SK-N-SH treated with all-trans-retinoic acid at 6 μM for 48 hours (cell line): ENCODE data around the gene NEUROG1.

Source experiments
- ATAC-seq: fragments of 200-7000 bp; cut with Tn5 transposase; 3 replicates; pipeline ENCODE4 v1.9.1; 2020; ENCODE audit warnings: mild to moderate bottlenecking, moderate library complexity
- ARNTL ChIP-seq: fragments of 450-650 bp; formaldehyde crosslinking; IDR thresholded peaks from 2 replicates; pipeline ENCODE4 v1.5.0; 2020; ENCODE audit warnings: low read depth, mild to moderate bottlenecking, moderate library complexity, borderline replicate concordance
- BACH2 ChIP-seq: fragments of 250-450 bp; sonication (Bioruptor Pico); IDR thresholded peaks from 2 replicates; pipeline ENCODE4 v1.9.0; 2021; ENCODE audit warnings: mild to moderate bottlenecking, borderline replicate concordance
- CSDC2 ChIP-seq: fragments of 250-450 bp; sonication (Bioruptor Pico); IDR thresholded peaks from 2 replicates; pipeline ENCODE4 v1.5.0; 2020; ENCODE audit warnings: mild to moderate bottlenecking, moderate library complexity
- ESRRG ChIP-seq: fragments of 250-450 bp; sonication (Bioruptor Pico); IDR thresholded peaks from 2 replicates; pipeline ENCODE4 v1.6.1; 2021; ENCODE audit warnings: mild to moderate bottlenecking
- GLIS3 ChIP-seq: fragments of 250-450 bp; sonication (Bioruptor Pico); IDR thresholded peaks from 2 replicates; pipeline ENCODE4 v1.5.0; 2020; ENCODE audit warnings: mild to moderate bottlenecking, moderate library complexity
- OSR1 ChIP-seq: fragments of 250-450 bp; sonication (Bioruptor Pico); IDR thresholded peaks from 2 replicates; pipeline ENCODE4 v1.8.0; 2022; ENCODE audit warnings: moderate library complexity, mild to moderate bottlenecking, inconsistent platforms
- RARB ChIP-seq: fragments of 250-450 bp; sonication (Bioruptor Pico); IDR thresholded peaks from 2 replicates; pipeline ENCODE4 v1.8.0; 2021; ENCODE audit warnings: mild to moderate bottlenecking, moderate library complexity
- SNAI2 ChIP-seq: fragments of 250-450 bp; sonication (Bioruptor Pico); IDR thresholded peaks from 2 replicates; pipeline ENCODE4 v1.5.0; 2020; ENCODE audit warnings: mild to moderate bottlenecking, moderate library complexity
- TCF4 ChIP-seq: fragments of 250-450 bp; sonication (Bioruptor Pico); IDR thresholded peaks from 2 replicates; pipeline ENCODE4 v1.8.0; 2021; ENCODE audit warnings: mild to moderate bottlenecking, moderate library complexity, borderline replicate concordance
- TOX ChIP-seq: fragments of 250-450 bp; sonication (Bioruptor Pico); IDR thresholded peaks from 2 replicates; pipeline ENCODE4 v1.8.0; 2021; ENCODE audit warnings: mild to moderate bottlenecking, moderate library complexity, borderline replicate concordance
- ZC3H10 ChIP-seq: fragments of 250-450 bp; sonication (Bioruptor Pico); IDR thresholded peaks from 2 replicates; pipeline ENCODE4 v1.5.1; 2021; ENCODE audit warnings: mild to moderate bottlenecking, moderate library complexity
- ZFP3 ChIP-seq: fragments of 250-450 bp; sonication (Bioruptor Pico); IDR thresholded peaks from 2 replicates; pipeline ENCODE4 v1.5.0; 2020; ENCODE audit warnings: mild to moderate bottlenecking, moderate library complexity
- ZFP30 ChIP-seq: fragments of 450-650 bp; formaldehyde crosslinking; IDR thresholded peaks from 2 replicates; pipeline ENCODE4 v1.5.0; 2022; ENCODE audit warnings: mild to moderate bottlenecking, moderate library complexity
- ZNF565 ChIP-seq: fragments of 450-650 bp; formaldehyde crosslinking; conservative IDR thresholded peaks from 2 replicates; pipeline ENCODE4 v1.5.0; 2020; ENCODE audit warnings: low read depth, mild to moderate bottlenecking, moderate library complexity
- ZNF70 ChIP-seq: fragments of 450-650 bp; formaldehyde crosslinking; IDR thresholded peaks from 2 replicates; pipeline ENCODE4 v1.5.0; 2020; ENCODE audit warnings: mild to moderate bottlenecking, moderate library complexity
- ZNF8 ChIP-seq: fragments of 450-650 bp; formaldehyde crosslinking; IDR thresholded peaks from 2 replicates; pipeline ENCODE4 v1.5.0; 2020; ENCODE audit warnings: mild to moderate bottlenecking, moderate library complexity
- TF ChIP-seq, protein P1 (sequence below): fragments of 250-450 bp; sonication (Bioruptor Pico); IDR thresholded peaks from 2 replicates; pipeline ENCODE4 v1.5.0; 2020; ENCODE audit warnings: mild to moderate bottlenecking, moderate library complexity
- TF ChIP-seq, protein P2 (sequence below): fragments of 250-450 bp; sonication (Bioruptor Pico); IDR thresholded peaks from 2 replicates; pipeline ENCODE4 v1.5.1; 2021; ENCODE audit warnings: mild to moderate bottlenecking, moderate library complexity
- TF ChIP-seq, protein P3 (sequence below): fragments of 250-450 bp; sonication (Bioruptor Pico); IDR thresholded peaks from 2 replicates; pipeline ENCODE4 v1.8.0; 2020; ENCODE audit warnings: mild to moderate bottlenecking, moderate library complexity, borderline replicate concordance
- TF ChIP-seq, protein P4 (sequence below): fragments of 250-450 bp; sonication (Bioruptor Pico); IDR thresholded peaks from 2 replicates; pipeline ENCODE4 v1.5.1; 2020; ENCODE audit warnings: low read depth, mild to moderate bottlenecking, moderate library complexity

Gene NEUROG1

DNA sequence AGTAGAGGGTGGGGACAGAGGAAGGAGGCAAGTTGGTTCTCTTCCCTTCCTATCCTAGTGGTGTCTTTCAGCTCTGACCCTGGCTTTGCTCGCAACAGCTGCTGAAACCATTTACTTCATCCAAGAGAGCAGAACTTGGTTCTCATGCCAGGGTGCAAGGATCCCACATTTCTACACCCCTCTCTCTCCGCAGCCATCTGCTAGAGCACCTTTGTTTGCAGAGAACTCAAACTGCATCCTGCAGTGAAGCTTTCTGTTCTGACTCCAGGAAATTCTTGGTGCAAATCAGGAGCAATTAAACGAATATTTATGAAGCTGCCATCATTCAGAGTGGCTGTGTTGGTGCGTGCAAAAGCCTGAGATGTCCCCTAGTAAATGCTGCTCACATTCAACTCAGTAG is 31.9 kb downstream of the NEUROG1 start:
- ATAC-seq = no peak
- no peak for TF ChIP-seq SNAI2 (CRISPR knock-in tag)
- TF ChIP-seq, protein P1, sequence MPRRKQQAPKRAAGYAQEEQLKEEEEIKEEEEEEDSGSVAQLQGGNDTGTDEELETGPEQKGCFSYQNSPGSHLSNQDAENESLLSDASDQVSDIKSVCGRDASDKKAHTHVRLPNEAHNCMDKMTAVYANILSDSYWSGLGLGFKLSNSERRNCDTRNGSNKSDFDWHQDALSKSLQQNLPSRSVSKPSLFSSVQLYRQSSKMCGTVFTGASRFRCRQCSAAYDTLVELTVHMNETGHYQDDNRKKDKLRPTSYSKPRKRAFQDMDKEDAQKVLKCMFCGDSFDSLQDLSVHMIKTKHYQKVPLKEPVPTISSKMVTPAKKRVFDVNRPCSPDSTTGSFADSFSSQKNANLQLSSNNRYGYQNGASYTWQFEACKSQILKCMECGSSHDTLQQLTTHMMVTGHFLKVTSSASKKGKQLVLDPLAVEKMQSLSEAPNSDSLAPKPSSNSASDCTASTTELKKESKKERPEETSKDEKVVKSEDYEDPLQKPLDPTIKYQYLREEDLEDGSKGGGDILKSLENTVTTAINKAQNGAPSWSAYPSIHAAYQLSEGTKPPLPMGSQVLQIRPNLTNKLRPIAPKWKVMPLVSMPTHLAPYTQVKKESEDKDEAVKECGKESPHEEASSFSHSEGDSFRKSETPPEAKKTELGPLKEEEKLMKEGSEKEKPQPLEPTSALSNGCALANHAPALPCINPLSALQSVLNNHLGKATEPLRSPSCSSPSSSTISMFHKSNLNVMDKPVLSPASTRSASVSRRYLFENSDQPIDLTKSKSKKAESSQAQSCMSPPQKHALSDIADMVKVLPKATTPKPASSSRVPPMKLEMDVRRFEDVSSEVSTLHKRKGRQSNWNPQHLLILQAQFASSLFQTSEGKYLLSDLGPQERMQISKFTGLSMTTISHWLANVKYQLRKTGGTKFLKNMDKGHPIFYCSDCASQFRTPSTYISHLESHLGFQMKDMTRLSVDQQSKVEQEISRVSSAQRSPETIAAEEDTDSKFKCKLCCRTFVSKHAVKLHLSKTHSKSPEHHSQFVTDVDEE (CRISPR knock-in tag) = no peak
- TF ChIP-seq OSR1 = no peak
- TF ChIP-seq, all 23 proteins: peak for 0

DNA sequence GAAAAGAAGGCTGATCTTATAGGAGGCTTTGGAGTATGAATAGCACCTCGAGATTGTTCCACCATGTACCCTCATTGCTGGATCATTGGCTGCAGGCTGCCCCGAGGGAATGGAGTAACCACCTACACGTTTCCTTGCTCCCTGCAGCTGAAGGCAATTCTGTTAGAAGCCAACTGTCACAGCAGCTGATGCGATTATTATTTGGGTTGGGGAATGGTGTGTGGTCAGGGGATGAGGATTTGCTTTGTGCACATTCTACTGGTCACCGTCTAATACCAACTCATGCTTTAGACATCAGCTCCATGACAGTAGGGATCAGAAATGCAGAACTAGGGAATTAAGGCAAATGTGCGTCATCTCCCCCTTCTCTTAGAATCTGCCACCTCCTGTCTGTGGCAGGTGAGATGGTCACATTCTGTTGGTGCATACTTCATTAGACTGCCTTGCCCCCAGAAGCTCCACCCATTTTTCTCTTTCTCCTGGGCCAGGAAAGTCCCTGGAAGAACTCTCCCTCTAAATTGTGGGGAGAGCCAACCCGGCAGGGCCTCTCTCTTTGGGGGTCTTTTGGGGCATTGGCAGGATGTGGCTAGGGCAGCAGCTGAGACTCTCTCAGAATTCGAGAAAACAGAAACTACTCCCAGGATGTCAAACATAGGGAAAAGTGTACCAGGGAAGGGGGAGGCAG is 32.8 kb downstream of the NEUROG1 start:
- TF ChIP-seq CSDC2 (CRISPR knock-in tag) (no peak), ZNF70 (no peak), ZNF565 (CRISPR knock-in tag) (no peak), ZC3H10 (CRISPR knock-in tag) (no peak), BACH2 (CRISPR knock-in tag) (no peak), ESRRG (no peak), TCF4 (CRISPR knock-in tag) (no peak), SNAI2 (CRISPR knock-in tag) (no peak), ZFP3 (CRISPR knock-in tag) (no peak), GLIS3 (CRISPR knock-in tag) (no peak)
- TF ChIP-seq, protein P1 (CRISPR knock-in tag) = no peak
- TF ChIP-seq, protein P2, sequence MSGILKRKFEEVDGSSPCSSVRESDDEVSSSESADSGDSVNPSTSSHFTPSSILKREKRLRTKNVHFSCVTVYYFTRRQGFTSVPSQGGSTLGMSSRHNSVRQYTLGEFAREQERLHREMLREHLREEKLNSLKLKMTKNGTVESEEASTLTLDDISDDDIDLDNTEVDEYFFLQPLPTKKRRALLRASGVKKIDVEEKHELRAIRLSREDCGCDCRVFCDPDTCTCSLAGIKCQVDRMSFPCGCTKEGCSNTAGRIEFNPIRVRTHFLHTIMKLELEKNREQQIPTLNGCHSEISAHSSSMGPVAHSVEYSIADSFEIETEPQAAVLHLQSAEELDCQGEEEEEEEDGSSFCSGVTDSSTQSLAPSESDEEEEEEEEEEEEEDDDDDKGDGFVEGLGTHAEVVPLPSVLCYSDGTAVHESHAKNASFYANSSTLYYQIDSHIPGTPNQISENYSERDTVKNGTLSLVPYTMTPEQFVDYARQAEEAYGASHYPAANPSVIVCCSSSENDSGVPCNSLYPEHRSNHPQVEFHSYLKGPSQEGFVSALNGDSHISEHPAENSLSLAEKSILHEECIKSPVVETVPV = no peak
- TF ChIP-seq, protein P3, sequence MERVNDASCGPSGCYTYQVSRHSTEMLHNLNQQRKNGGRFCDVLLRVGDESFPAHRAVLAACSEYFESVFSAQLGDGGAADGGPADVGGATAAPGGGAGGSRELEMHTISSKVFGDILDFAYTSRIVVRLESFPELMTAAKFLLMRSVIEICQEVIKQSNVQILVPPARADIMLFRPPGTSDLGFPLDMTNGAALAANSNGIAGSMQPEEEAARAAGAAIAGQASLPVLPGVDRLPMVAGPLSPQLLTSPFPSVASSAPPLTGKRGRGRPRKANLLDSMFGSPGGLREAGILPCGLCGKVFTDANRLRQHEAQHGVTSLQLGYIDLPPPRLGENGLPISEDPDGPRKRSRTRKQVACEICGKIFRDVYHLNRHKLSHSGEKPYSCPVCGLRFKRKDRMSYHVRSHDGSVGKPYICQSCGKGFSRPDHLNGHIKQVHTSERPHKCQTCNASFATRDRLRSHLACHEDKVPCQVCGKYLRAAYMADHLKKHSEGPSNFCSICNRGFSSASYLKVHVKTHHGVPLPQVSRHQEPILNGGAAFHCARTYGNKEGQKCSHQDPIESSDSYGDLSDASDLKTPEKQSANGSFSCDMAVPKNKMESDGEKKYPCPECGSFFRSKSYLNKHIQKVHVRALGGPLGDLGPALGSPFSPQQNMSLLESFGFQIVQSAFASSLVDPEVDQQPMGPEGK (CRISPR knock-in tag) = no peak
- ATAC-seq = no peak

DNA sequence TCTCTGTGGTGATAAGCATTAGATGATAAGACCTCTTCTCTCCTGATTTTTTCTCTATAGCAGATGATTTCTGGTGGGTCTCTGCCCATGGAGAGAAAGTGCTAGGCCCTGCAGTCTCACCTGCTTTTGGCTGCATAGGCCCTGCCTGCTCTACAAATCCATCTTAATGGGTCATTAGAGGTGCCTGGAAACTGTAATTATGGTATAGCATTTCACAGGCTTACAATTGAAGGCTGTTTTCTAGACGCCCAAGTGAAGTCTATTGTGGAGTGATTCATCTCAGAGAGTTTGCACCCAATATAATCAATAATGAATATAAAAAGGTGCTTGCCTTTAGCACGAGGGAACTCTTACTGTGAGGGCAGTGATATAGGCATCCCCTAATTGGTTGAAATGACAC is 33.8 kb downstream of the NEUROG1 start:
- ATAC-seq = no peak
- TF ChIP-seq ZNF565 (CRISPR knock-in tag) = no peak
- TF ChIP-seq ZC3H10 (CRISPR knock-in tag) = no peak
- TF ChIP-seq ARNTL (CRISPR knock-in tag) = no peak
- no peak for TF ChIP-seq GLIS3 (CRISPR knock-in tag)
- no peak for TF ChIP-seq TOX (CRISPR knock-in tag)
- TF ChIP-seq ZFP30 (CRISPR knock-in tag) = no peak
- TF ChIP-seq RARB (CRISPR knock-in tag) = no peak
- TF ChIP-seq, protein P1 (CRISPR knock-in tag) = no peak
- TF ChIP-seq ZNF8 (CRISPR knock-in tag) = no peak
- TF ChIP-seq, protein P4, sequence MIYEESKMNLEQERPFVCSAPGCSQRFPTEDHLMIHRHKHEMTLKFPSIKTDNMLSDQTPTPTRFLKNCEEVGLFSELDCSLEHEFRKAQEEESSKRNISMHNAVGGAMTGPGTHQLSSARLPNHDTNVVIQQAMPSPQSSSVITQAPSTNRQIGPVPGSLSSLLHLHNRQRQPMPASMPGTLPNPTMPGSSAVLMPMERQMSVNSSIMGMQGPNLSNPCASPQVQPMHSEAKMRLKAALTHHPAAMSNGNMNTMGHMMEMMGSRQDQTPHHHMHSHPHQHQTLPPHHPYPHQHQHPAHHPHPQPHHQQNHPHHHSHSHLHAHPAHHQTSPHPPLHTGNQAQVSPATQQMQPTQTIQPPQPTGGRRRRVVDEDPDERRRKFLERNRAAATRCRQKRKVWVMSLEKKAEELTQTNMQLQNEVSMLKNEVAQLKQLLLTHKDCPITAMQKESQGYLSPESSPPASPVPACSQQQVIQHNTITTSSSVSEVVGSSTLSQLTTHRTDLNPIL (CRISPR knock-in tag) = no peak
- no peak for TF ChIP-seq CSDC2 (CRISPR knock-in tag)
- TF ChIP-seq SNAI2 (CRISPR knock-in tag) = no peak
- TF ChIP-seq, protein P3 (CRISPR knock-in tag) = no peak
- TF ChIP-seq, protein P2 = no peak
